CD4-positive, alpha-beta T cell treated with Interleukin-6 for 4 hours (primary cell): ENCODE data around the gene TPSD1.
A peak's percentile ranks its signal among the peaks of the same experiment; 100 is the strongest.

ENCODE experiments used
- DNase-seq: peaks from one replicate; pipeline ENCODE4 v3.0.0-alpha.2; 2020; ENCODE audit warnings: mixed read lengths

TPSD1 gene

GRCh38 chr16:1300664-1301476 is 45.0 kb downstream of the TPSD1 start:
- peak; percentile 75 for DNase-seq

- no peak for DNase-seq
Measured at GRCh38 chr16:1301562-1301961, 45.7 kb downstream of the TPSD1 start.

GRCh38 chr16:1305823-1306222 is 50.0 kb downstream of the TPSD1 start:
- no peak for DNase-seq

GRCh38 chr16:1306334-1306733 is 50.5 kb downstream of the TPSD1 start:
- no peak for DNase-seq

GRCh38 chr16:1308036-1308976 is 52.4 kb downstream of the TPSD1 start:
- no peak for DNase-seq
